Subcutaneous adipose tissue (tissue), 4 donors: Measurements from ENCODE around the gene GALR2. TPM values are rescaled to one million over a fixed set of nuclear protein-coding genes. Genes with fewer than 3 reads are reported as not detected.

Experiments used
- CTCF ChIP-seq: fragments of 450-650 bp; IDR thresholded peaks from one replicate; pipeline ENCODE4 v1.5.1; 2016; ENCODE audit warnings: low read depth, mild to moderate bottlenecking, control low read depth, antibody characterized with exemption, moderate library complexity
- total RNA-seq, 4 donors: library from RNA; depleted of rRNA; stranded (reverse); fragments of >200 nt; gene quantifications; one replicate each; pipeline ENCODE4 v1.1.0, GENCODE V29; 2016

Gene GALR2
- total RNA-seq, 4 donors from 2014 or later, result not detected

- no peak for TF ChIP-seq CTCF
These were observed 39.9 kb upstream of the GALR2 start for GRCh38 chr17:76034428-76035350.

DNA sequence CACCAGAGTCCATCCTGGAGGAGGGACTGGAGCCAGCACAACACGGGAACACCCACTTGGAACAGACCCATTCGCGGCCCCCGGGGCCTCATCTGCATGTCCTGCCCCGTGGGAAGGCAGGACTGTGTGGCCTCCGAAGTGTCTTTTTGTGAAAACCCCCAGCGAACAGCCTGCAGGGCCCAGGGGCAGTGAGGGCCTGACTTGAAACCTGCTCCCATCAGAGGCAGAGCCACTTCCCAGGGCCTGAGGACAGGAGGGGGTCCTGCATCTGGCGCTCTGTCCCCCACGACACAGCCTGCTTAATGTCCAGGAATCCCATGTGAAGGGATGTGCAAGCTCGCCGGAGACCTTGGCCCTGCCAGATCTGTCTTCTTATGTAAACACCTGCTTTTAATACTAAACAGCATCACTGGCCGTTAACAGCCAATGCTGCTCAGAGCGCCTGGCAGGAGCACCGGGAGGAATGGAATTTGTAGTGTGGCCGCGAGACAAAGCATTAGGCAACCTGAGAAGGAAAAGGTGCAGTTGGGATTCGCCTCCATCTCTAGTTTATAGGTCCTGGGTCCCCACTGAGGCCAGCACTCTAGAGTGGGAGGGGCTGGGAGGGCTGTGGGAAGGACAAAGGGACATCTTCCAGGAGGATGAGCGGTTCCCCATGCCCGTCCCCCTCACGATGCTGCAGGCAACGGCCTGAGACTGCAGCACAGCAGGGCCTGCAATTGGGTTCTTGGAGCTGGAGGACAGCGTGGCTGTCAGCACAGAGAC is 37.9 kb upstream of the GALR2 start:
- TF ChIP-seq CTCF, result no peak

GRCh38 chr17:76038050-76038449 is 36.5 kb upstream of the GALR2 start:
- TF ChIP-seq CTCF, result no peak

- TF ChIP-seq CTCF, result no peak
These were observed 35.5 kb upstream of the GALR2 start for GRCh38 chr17:76039121-76039520.

GRCh38 chr17:76040376-76040775 is 34.2 kb upstream of the GALR2 start:
- no peak for TF ChIP-seq CTCF

DNA sequence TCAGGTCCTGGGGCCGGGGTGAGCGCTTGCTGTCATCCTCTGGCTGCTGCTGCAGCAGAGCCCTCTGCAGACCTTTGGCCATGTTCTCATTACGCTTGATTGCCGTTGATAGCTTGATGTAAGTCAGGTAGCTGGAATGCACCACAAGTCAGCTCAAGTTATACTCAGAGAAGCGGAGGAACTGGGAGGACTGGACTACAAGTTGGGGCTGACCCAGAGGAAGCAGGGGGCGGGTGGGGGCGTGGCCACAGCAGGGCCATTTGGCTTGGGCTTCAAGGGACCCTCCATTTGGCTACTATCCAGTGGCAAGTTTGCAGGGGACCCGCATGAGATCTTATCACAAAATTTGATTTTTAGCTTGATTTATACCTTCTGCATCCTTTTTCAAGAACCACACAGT is 28.5 kb upstream of the GALR2 start:
- TF ChIP-seq CTCF, result no peak

GRCh38 chr17:76048025-76048605 is 26.5 kb upstream of the GALR2 start:
- TF ChIP-seq CTCF, result no peak
